SK-N-SH (cell line): ENCODE results near the gene MBOAT2. TPM values are rescaled to one million over a fixed set of nuclear protein-coding genes. Genes with fewer than 3 reads are reported as not detected.

Experiments
- CTCF ChIA-PET: fragments of 300-600, 350-600 bp; formaldehyde crosslinking; extraction: SDS; loops from one replicate; lab custom pipeline; 2021; lab: Yijun Ruan, JAX
- POLR2A ChIA-PET: fragments of 350-600 bp; sonication (Branson Sonifier 250); formaldehyde crosslinking; extraction: SDS; loops from one replicate; lab custom pipeline; 2020; ENCODE audit warnings: antibody characterized with exemption, inconsistent platforms; lab: Yijun Ruan, JAX
- DNase-seq: peaks from one replicate; pipeline ENCODE4 v3.0.0; 2012
- H2AFZ ChIP-seq: fragments of 200-600 bp; sonication (generic); 2 replicates; pipeline ENCODE4 v1.8.1; 2016; ENCODE audit warnings: antibody characterized with exemption, mild to moderate bottlenecking, low read depth
- H3F3A ChIP-seq: fragments of 200-600 bp; sonication (generic); replicated peaks from 2 replicates; pipeline ENCODE3; 2016; ENCODE audit warnings: antibody characterized with exemption, mild to moderate bottlenecking; ENCODE audit not compliant: insufficient read depth
- H3K27ac ChIP-seq, 2 experiments: fragments of 200-500 bp in 1 of 2; fragments of 200-600 bp in 1 of 2; sonication (Bioruptor generic) in 1 of 2; sonication (generic), shearing (Covaris generic) in 1 of 2; 2 replicates each; pipeline versions ENCODE4 v1.5.1 to v1.6.1; 2014 to 2016; ENCODE audit warnings: low read depth in 2 of 2, inconsistent platforms in 1 of 2, low read length in 1 of 2, mild to moderate bottlenecking in 1 of 2, mixed read lengths in 1 of 2
- H3K27me3 ChIP-seq: fragments of 200-600 bp; sonication (generic), shearing (Covaris generic); 2 replicates; pipeline ENCODE4 v1.6.1; 2016; ENCODE audit warnings: mixed run types; ENCODE audit not compliant: insufficient read depth
- H3K36me3 ChIP-seq, 2 experiments: fragments of 200-500 bp in 1 of 2; fragments of 200-600 bp in 1 of 2; sonication (Bioruptor generic) in 1 of 2; sonication (generic) in 1 of 2; replicated peaks in 1 of 2; 2 replicates each; pipeline versions ENCODE3 to v1.5.1; 2014 to 2016; ENCODE audit warnings: low read length in 1 of 2, mild to moderate bottlenecking in 1 of 2; ENCODE audit not compliant: insufficient read depth in 2 of 2, control insufficient read depth in 1 of 2
- H3K4me1 ChIP-seq, 2 experiments: fragments of 200-500 bp in 1 of 2; fragments of 200-600 bp in 1 of 2; sonication (Bioruptor generic) in 1 of 2; sonication (generic), shearing (Covaris generic) in 1 of 2; 2 replicates each; pipeline versions ENCODE4 v1.5.1 to v1.6.1; 2014 to 2016; ENCODE audit warnings: low read depth in 1 of 2, low read length in 1 of 2, mixed run types in 1 of 2; ENCODE audit not compliant: insufficient read depth in 2 of 2, control insufficient read depth in 1 of 2
- H3K4me2 ChIP-seq: fragments of 200-600 bp; sonication (generic), shearing (Covaris generic); 2 replicates; pipeline ENCODE4 v1.6.1; 2017; ENCODE audit warnings: mixed run types
- H3K4me3 ChIP-seq, 2 experiments: fragments of 200-500 bp in 1 of 2; fragments of 200-600 bp in 1 of 2; sonication (Bioruptor generic) in 1 of 2; sonication (generic), shearing (Covaris generic) in 1 of 2; 2 replicates each; pipeline versions ENCODE4 v1.5.1 to v1.8.1; 2014 to 2016; ENCODE audit warnings: low read depth in 2 of 2, inconsistent platforms in 1 of 2, low read length in 1 of 2, mild to moderate bottlenecking in 1 of 2, mixed read lengths in 1 of 2, moderate library complexity in 1 of 2
- H3K79me2 ChIP-seq: fragments of 200-600 bp; sonication (generic); 2 replicates; pipeline ENCODE4 v1.8.1; 2017; ENCODE audit warnings: mild to moderate bottlenecking; ENCODE audit not compliant: insufficient read depth
- H3K9ac ChIP-seq: fragments of 200-600 bp; sonication (generic); 2 replicates; pipeline ENCODE4 v1.6.1; 2017; ENCODE audit warnings: mixed run types
- H3K9me2 ChIP-seq: fragments of 200-600 bp; sonication (generic); 2 replicates; pipeline ENCODE4 v1.6.1; 2017; ENCODE audit warnings: mixed run types
- H3K9me3 ChIP-seq: fragments of 200-600 bp; sonication (generic); 2 replicates; pipeline ENCODE4 v1.6.1; 2017; ENCODE audit warnings: mixed run types, mild to moderate bottlenecking, moderate library complexity
- H4K20me1 ChIP-seq: fragments of 200-600 bp; sonication (generic); 2 replicates; pipeline ENCODE4 v1.6.1; 2017; ENCODE audit warnings: mild to moderate bottlenecking, mixed run types; ENCODE audit not compliant: insufficient read depth
- CHD2 ChIP-seq: fragments of 150-350 bp; IDR thresholded peaks from 2 replicates; pipeline ENCODE4 v1.6.1; 2018; ENCODE audit warnings: low read length; ENCODE audit not compliant: partially characterized antibody
- ELF1 ChIP-seq: IDR thresholded peaks from 2 replicates; pipeline ENCODE4 v1.4.0; 2012
- EP300 ChIP-seq, 2 experiments: IDR thresholded peaks; 2 replicates each; pipeline versions ENCODE4 v1.4.0 to v1.6.1; 2012; ENCODE audit warnings: borderline replicate concordance in 1 of 2, low read depth in 1 of 2, low read length in 1 of 2
- EZH2phosphoT487 ChIP-seq: fragments of 200-600 bp; sonication (generic); IDR thresholded peaks from 2 replicates; pipeline ENCODE4 v1.6.1; 2017; ENCODE audit warnings: low read depth, mixed run types, mild to moderate bottlenecking, antibody characterized with exemption, moderate library complexity, borderline replicate concordance
- FOXM1 ChIP-seq: IDR thresholded peaks from 2 replicates; pipeline ENCODE4 v1.4.0; 2012; ENCODE audit warnings: low read depth, mild to moderate bottlenecking
- GABPA ChIP-seq: IDR thresholded peaks from 2 replicates; pipeline ENCODE4 v1.4.0; 2012; ENCODE audit warnings: low read depth, mild to moderate bottlenecking
- JUND ChIP-seq: IDR thresholded peaks from 2 replicates; pipeline ENCODE4 v1.4.0; 2012
- MAX ChIP-seq: IDR thresholded peaks from 2 replicates; pipeline ENCODE4 v1.4.0; 2012; ENCODE audit warnings: low read depth
- MEF2A ChIP-seq: IDR thresholded peaks from 2 replicates; pipeline ENCODE4 v1.4.0; 2012; ENCODE audit warnings: low read depth, borderline replicate concordance
- POLR2AphosphoS5 ChIP-seq: IDR thresholded peaks from 2 replicates; pipeline ENCODE4 v1.6.1; 2012; ENCODE audit warnings: low read depth, low read length
- RCOR1 ChIP-seq: fragments of 150-350 bp; IDR thresholded peaks from 2 replicates; pipeline ENCODE4 v1.6.1; 2017; ENCODE audit warnings: antibody characterized with exemption, low read length
- RFX5 ChIP-seq: IDR thresholded peaks from 2 replicates; pipeline ENCODE4 v1.6.1; 2012; ENCODE audit warnings: mild to moderate bottlenecking, improper control_type of control experiment, low read length
- SIN3A ChIP-seq: IDR thresholded peaks from 2 replicates; pipeline ENCODE4 v1.6.1; 2012; ENCODE audit warnings: low read depth, mild to moderate bottlenecking, low read length, moderate library complexity, borderline replicate concordance
- SMC3 ChIP-seq: IDR thresholded peaks from 2 replicates; pipeline ENCODE4 v1.6.1; 2012; ENCODE audit warnings: low read depth, low read length, improper control_type of control experiment
- TAF1 ChIP-seq: IDR thresholded peaks from 2 replicates; pipeline ENCODE4 v1.6.1; 2012; ENCODE audit warnings: low read depth, mild to moderate bottlenecking, low read length, moderate library complexity, borderline replicate concordance
- YY1 ChIP-seq: IDR thresholded peaks from 2 replicates; pipeline ENCODE4 v1.4.0; 2012; ENCODE audit warnings: low read depth, mild to moderate bottlenecking
- ZBTB33 ChIP-seq: IDR thresholded peaks from 2 replicates; pipeline ENCODE4 v1.4.0; 2012; ENCODE audit warnings: low read depth, borderline replicate concordance
- WGBS: methylation state at CpG from one replicate; pipeline ENCODE4 v1.1.6; 2017; ENCODE audit warnings: low lambda C conversion rate; 5-methylcytosine and 5-hydroxymethylcytosine counted together
- polyA plus RNA-seq, 3 experiments: library from polyadenylated mRNA; depleted of rRNA; stranded (reverse); fragments of >200 nt; gene quantifications; 2 replicates each; pipeline ENCODE4 v1.2.3, GENCODE V29; 2012
- TF ChIP-seq, protein P1 (sequence below): fragments of 150-350 bp; IDR thresholded peaks from 2 replicates; pipeline ENCODE4 v1.6.1; 2016; ENCODE audit warnings: mild to moderate bottlenecking, low read depth, low read length
- TF ChIP-seq, protein P2 (sequence below): IDR thresholded peaks from 2 replicates; pipeline ENCODE4 v1.6.1; 2012; ENCODE audit warnings: mild to moderate bottlenecking, low read depth, low read length, moderate library complexity

The MBOAT2 gene
- polyA plus RNA-seq, 1 of the 3 experiments (the other 2 are of a cell fraction): 33.9 TPM

- no peak for TF ChIP-seq YY1
- TF ChIP-seq EP300 (IDR thresholded peaks at IDR 0.05; ENCODE audit: borderline replicate concordance in 1 of 2, low read depth in 1 of 2, low read length in 1 of 2): no peak
Observed at GRCh38 chr2:8817221-8817620, 186.3 kb downstream of the MBOAT2 start (continued).

- no peak for DNase-seq
- H3K27me3 ChIP-seq: no peaks in the 10 kb centered on the region
- peaks cover 2 to 7% of the 10 kb centered on the region in 2 experiments; a peak in 2 of 4 replicates for H3K4me1 ChIP-seq
- H3K4me2 ChIP-seq: no peak overlapping the region
- no peaks in the 10 kb centered on the region for H4K20me1 ChIP-seq
- no peak overlapping the region for H3K27ac ChIP-seq
- no peak overlapping the region for H3K4me3 ChIP-seq
- no peak overlapping the region for H3K9ac ChIP-seq
- no peak overlapping the region for H2AFZ ChIP-seq
- H3K36me3 ChIP-seq: peaks cover 50 to 58% of the 10 kb centered on the region in 2 experiments
- no peaks in the 10 kb centered on the region for H3K79me2 ChIP-seq
- CTCF ChIA-PET: interaction anchor here (0.8 to 1.1 kb wide), 3 partner anchors 10 to 1241 kb away, joined by 3 to 4 read pairs (median 3); no protein-coding TSS in a partner anchor
- 93% methylated on average over 6 of the region's 6 CpGs for WGBS
- POLR2A ChIA-PET: no interaction called here
- no peak for TF ChIP-seq FOXM1
- TF ChIP-seq SMC3: no peak
- TF ChIP-seq YY1: no peak
- TF ChIP-seq POLR2AphosphoS5: no peak
- no peak for TF ChIP-seq RFX5
- TF ChIP-seq ZBTB33: no peak
- TF ChIP-seq, protein P1, sequence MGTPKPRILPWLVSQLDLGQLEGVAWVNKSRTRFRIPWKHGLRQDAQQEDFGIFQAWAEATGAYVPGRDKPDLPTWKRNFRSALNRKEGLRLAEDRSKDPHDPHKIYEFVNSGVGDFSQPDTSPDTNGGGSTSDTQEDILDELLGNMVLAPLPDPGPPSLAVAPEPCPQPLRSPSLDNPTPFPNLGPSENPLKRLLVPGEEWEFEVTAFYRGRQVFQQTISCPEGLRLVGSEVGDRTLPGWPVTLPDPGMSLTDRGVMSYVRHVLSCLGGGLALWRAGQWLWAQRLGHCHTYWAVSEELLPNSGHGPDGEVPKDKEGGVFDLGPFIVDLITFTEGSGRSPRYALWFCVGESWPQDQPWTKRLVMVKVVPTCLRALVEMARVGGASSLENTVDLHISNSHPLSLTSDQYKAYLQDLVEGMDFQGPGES: no peak
- no peak for TF ChIP-seq MAX
- TF ChIP-seq GABPA: no peak
- no peak for TF ChIP-seq EZH2phosphoT487
- TF ChIP-seq TAF1: no peak
- TF ChIP-seq MEF2A: no peak
- TF ChIP-seq, protein P2, sequence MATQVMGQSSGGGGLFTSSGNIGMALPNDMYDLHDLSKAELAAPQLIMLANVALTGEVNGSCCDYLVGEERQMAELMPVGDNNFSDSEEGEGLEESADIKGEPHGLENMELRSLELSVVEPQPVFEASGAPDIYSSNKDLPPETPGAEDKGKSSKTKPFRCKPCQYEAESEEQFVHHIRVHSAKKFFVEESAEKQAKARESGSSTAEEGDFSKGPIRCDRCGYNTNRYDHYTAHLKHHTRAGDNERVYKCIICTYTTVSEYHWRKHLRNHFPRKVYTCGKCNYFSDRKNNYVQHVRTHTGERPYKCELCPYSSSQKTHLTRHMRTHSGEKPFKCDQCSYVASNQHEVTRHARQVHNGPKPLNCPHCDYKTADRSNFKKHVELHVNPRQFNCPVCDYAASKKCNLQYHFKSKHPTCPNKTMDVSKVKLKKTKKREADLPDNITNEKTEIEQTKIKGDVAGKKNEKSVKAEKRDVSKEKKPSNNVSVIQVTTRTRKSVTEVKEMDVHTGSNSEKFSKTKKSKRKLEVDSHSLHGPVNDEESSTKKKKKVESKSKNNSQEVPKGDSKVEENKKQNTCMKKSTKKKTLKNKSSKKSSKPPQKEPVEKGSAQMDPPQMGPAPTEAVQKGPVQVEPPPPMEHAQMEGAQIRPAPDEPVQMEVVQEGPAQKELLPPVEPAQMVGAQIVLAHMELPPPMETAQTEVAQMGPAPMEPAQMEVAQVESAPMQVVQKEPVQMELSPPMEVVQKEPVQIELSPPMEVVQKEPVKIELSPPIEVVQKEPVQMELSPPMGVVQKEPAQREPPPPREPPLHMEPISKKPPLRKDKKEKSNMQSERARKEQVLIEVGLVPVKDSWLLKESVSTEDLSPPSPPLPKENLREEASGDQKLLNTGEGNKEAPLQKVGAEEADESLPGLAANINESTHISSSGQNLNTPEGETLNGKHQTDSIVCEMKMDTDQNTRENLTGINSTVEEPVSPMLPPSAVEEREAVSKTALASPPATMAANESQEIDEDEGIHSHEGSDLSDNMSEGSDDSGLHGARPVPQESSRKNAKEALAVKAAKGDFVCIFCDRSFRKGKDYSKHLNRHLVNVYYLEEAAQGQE: no peak
- no peak for TF ChIP-seq ELF1
- TF ChIP-seq RCOR1: no peak
- no peak for TF ChIP-seq JUND
- no peak for TF ChIP-seq CHD2
- TF ChIP-seq SIN3A: no peak
- peaks cover 6% of the 10 kb centered on the region for H3F3A ChIP-seq
- no peaks in the 10 kb centered on the region for H3K9me2 ChIP-seq
- no peaks in the 10 kb centered on the region for H3K9me3 ChIP-seq
Observed at GRCh38 chr2:8806885-8807704, 196.4 kb downstream of the MBOAT2 start.
